Adipose tissue (tissue), 3 donors: Measurements from ENCODE around the gene PLXNA4. TPM values are rescaled to one million over a fixed set of nuclear protein-coding genes. Genes with fewer than 3 reads are reported as not detected.

Experiments used
- H3K27ac ChIP-seq: one replicate; pipeline ENCODE4 v1.5.1; 2013; ENCODE audit warnings: low read depth, low read length
- WGBS, 3 donors: extraction: QIAGEN DNeasy Blood & Tissue Kit; methylation state at CpG; one replicate each; pipeline ENCODE4 v1.1.7; 2013; 5-methylcytosine and 5-hydroxymethylcytosine counted together
- polyA plus RNA-seq, 3 donors: library from polyadenylated mRNA; stranded (reverse); fragments of 200-250 nt; gene quantifications; one replicate each; pipeline ENCODE4 v1.2.3, GENCODE V29; 2013
- donor health status: healthy with polysubstance abuse.
- donor health status: Bipolar disorder and iron deficiency.
- donor health status: healthy.

Gene PLXNA4
- polyA plus RNA-seq, 3 donors: 1.6 to 38.3 (median 11.6) TPM

DNA sequence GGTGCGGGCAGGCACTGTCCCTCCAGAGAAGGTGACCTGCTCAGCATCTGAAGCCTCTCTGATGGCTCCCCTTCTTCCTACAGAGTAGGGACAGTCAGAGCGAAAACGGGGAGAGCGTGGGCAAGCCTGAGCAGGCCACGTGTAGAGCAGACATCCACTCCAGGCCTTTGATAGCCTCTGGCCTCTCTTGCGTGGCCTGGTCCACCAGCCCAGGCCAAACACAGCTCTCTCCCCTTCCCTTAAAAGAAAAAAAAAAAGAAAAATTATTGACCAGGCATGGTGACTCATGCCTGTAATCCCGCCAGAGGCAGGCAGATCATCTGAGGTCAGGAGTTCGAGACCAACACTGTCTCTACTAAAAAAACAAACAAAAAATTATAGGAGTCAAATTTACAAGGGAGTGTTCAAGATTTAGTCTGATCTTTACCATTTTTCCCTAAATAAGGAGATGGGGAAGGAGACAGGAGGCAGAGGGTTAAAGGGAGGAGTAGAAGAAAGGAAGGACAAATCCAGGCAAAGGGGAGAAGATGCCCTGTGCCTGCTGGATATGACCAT lies 84.8 kb downstream of the PLXNA4 start:
- H3K27ac ChIP-seq: no peak overlapping the region
- 82 to 93% (median 89%) methylated on average over 8 of the region's 8 CpGs for whole genome bisulfite sequencing, 3 donors

GRCh38 chr7:132490474-132490873 lies 85.8 kb downstream of the PLXNA4 start:
- H3K27ac ChIP-seq: no peak overlapping the region
- 63 to 81% (median 78%) methylated on average over 4 of the region's 4 CpGs for WGBS, 3 donors

GRCh38 chr7:132489776-132490237 lies 86.5 kb downstream of the PLXNA4 start:
- no peak overlapping the region for H3K27ac ChIP-seq
- 72 to 88% (median 80%) methylated on average over 6 of the region's 6 CpGs for WGBS, 3 donors

GRCh38 chr7:132488634-132489302 lies 87.5 kb downstream of the PLXNA4 start:
- H3K27ac ChIP-seq: no peak overlapping the region
- 63 to 74% (median 71%) methylated on average over 6 of the region's 6 CpGs for WGBS, 3 donors

- H3K27ac ChIP-seq: no peak overlapping the region
- 24 to 38% (median 35%) methylated on average over 6 of the region's 6 CpGs for WGBS, 3 donors
These were observed 90.0 kb downstream of the PLXNA4 start for GRCh38 chr7:132486274-132486610.

- H3K27ac ChIP-seq: no peak overlapping the region
- WGBS, 3 donors: 67 to 74% (median 73%) methylated on average over 9 of the region's 9 CpGs
These were observed 90.5 kb downstream of the PLXNA4 start for GRCh38 chr7:132485600-132486273.

- 86 to 91% (median 87%) methylated on average over 6 of the region's 6 CpGs for WGBS, 3 donors
- H3K27ac ChIP-seq: no peak overlapping the region
These were observed 91.1 kb downstream of the PLXNA4 start for GRCh38 chr7:132485136-132485535.

- H3K27ac ChIP-seq: no peak overlapping the region
- 88 to 96% (median 94%) methylated on average over 8 of the region's 8 CpGs for WGBS, 3 donors
These were observed 93.4 kb downstream of the PLXNA4 start for GRCh38 chr7:132482866-132483265.

DNA sequence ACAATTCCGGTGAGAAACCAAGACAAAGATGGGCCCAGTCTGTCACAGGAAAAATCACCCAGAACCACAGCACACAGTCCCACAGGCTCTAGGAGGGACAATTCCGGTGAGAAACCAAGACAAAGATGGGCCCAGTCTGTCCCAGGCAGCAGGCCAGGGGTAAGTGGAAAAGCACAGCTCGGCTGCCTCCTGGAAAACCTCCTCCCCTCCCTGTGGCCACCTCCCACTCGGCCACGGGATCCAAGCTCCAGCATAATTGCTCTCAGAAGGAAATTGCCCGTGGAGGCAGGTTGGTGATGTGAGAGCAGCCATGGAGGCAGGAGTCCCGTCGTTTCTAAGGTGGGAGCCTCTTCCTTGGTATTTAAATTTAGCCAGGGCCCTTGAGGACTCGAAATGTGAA lies 95.7 kb downstream of the PLXNA4 start:
- H3K27ac ChIP-seq: no peak overlapping the region
- 48 to 64% (median 52%) methylated on average over 9 of the region's 9 CpGs for WGBS, 3 donors

- 58 to 85% (median 81%) methylated on average over 1 of the region's 1 CpG for WGBS, 3 donors
- no peak overlapping the region for H3K27ac ChIP-seq
These were observed 99.7 kb downstream of the PLXNA4 start for GRCh38 chr7:132476541-132476940.

DNA sequence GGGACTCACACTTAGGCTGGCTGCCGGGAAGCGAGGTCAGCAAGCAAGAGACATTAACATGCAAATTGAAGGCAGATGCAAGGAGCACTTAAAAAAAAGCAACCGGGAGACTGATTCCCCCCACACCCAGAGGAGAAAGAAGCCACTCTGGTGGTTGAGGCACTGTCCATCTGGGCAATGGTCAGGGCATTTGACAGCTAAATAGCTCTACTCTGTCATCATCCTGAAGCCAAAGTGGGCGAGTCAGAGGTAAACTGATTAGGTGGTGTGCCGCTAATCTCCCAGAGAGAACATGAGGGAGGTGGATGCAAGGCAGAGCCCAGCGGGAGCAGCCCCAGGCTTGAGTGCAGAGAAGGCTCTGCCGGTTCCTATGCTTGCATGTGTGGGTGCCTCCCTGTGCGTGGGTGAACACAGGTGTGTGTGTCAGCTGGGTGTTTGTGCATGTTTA lies 100.6 kb downstream of the PLXNA4 start:
- WGBS, 3 donors: 22 to 63% (median 55%) methylated on average over 8 of the region's 8 CpGs
- no peak overlapping the region for H3K27ac ChIP-seq

DNA sequence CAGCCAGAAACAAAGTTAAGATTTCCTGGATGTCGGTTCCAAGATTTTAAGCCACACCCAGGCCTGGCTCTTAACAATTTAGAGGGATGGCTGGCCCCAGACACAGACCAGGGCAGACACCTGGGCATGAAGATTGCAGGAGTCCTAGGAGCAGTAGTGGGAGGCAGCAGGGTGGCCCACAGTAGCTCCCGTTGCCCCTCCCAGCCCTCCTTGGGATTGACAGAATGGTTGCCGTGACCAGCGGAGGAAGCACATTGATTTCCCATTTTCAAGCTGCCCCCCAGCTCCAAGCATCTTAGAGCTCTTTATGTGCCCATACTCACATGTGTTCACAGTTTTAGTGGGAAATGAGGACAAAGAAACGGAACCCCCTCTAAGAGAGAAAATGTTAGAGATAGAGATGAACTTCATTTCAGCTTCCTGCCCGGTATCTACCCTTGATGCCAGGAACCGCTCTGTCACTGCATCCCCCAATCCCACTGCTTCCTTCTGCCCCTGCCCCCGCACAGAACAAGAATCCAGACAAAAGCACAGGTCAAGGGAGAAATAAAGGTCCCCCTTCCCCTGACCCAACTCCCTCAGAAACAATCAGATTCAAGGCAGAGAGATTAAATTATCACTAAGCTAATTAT lies 101.1 kb downstream of the PLXNA4 start:
- WGBS, 3 donors: 22 to 41% (median 36%) methylated on average over 8 of the region's 8 CpGs
- H3K27ac ChIP-seq: no peak overlapping the region

DNA sequence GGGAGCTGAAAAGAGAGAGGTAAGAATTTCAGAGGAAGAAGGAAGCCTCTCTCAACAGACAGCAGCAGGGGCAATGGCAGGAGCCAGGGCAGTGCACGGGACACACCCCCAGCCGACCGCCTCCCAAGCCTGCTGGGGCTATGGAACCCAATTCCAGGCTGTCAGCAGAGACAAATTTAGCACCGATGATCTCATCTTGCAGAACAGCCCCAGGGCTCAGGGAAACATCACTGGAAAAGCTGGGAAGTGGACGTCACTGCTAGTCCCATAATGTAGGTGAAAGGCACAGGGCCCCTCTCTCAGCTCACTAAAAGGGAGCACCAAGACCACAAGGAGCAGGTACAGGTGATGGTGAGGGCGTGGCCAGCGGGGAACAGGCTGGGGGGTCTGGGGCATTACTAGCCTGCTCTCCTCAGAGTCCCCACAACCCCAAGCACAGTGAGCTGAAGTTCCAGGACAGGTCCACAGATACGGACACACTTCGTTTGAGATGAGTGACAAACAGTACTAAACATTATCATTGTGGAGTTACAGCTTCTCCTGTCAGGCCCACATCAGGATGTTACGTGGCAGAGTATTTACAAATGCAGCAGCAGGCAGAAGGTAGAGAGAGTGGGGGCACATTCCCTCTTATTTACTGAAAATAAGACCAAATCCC lies 103.7 kb downstream of the PLXNA4 start:
- 53 to 57% (median 53%) methylated on average over 10 of the region's 10 CpGs for WGBS, 3 donors
- no peak overlapping the region for H3K27ac ChIP-seq

DNA sequence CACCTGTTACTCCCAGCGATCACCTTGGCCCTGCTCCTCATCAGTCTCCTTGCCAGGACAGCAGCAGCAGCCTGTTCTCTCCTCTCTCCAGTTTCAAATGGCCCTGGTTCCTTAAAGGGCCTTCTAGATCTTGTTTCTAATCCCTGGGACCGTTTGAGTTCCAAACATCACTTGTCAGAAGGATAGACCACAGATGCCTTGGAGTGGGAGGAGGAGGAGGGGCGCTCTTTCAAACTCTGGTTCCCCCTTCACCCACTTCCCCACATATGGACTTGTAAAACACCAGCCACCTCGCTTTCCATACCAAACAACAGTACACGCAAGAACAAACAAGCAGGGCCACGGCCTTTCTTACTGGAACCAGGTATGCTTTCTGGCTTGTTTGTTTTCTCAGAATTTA lies 104.8 kb downstream of the PLXNA4 start:
- no peak overlapping the region for H3K27ac ChIP-seq
- WGBS, 3 donors: 73 to 81% (median 80%) methylated on average over 6 of the region's 6 CpGs

GRCh38 chr7:132469681-132470080 lies 106.6 kb downstream of the PLXNA4 start:
- 59 to 69% (median 64%) methylated on average over 4 of the region's 4 CpGs for WGBS, 3 donors
- no peak overlapping the region for H3K27ac ChIP-seq

DNA sequence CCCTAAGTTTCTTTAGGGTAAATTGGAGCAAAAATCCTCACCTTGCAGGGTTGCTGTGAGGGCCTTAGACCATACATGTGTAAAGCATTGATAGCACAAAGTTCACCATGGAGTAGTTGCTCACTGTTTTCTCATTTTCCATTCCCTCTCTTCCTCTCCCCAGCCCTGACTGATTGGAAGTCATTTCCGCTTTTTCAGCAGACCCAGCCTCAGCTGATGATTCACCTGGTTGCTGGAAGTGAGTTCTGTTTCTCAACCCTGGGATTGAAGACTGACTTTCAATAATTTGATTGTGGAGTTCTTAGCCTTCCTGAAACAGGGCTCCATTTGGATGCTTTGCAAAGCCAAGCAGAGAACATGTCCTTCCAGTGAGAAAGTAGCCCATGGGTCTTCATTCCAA lies 107.0 kb downstream of the PLXNA4 start:
- H3K27ac ChIP-seq: no peak overlapping the region
- 90 to 100% (median 95%) methylated on average over 1 of the region's 1 CpG for WGBS, 3 donors

DNA sequence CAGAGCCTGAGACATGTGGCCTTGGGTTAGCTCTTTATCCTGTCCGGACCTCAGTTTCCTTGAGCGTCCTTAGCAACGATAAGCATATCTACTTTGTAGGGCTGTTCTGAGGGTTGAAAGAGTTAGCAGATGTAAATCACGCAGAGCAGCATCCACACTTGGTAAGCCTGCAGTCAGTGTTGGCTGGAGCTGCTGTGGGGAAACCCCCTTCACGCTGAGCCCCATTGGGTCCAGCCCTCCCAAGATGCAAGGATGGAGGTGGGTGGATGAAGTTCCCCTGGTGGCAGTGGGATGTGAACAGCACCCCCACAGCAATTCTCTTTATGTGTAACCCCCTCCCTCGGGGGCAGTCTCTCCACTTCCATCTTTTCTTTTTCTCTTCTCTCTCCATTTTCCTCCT lies 109.9 kb downstream of the PLXNA4 start:
- H3K27ac ChIP-seq: no peak overlapping the region
- 85 to 95% (median 89%) methylated on average over 6 of the region's 6 CpGs for WGBS, 3 donors

GRCh38 chr7:132465516-132465915 lies 110.8 kb downstream of the PLXNA4 start:
- no peak overlapping the region for H3K27ac ChIP-seq
- WGBS, 3 donors: 64 to 77% (median 72%) methylated on average over 4 of the region's 4 CpGs

DNA sequence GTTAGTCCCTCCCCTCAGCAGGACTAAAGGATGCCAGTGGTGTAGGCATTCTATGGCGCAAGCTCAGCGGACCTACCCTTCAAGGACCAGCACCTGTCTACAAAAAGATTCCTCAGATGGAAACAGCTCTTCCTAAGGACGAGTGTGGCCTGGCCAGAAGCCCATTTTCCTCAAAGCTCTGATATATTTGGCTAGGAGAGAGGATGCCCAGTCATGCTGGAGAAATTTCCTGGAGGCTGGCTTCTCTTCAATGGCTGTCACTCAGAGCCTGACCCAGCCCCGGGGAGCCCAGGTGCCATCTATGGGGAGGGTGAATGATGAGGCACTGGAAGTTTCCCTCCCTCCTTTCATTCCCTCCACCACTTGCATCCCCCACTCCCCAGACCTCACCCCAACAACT lies 111.5 kb downstream of the PLXNA4 start:
- WGBS, 3 donors: 58 to 79% (median 76%) methylated on average over 4 of the region's 4 CpGs
- no peak overlapping the region for H3K27ac ChIP-seq
